LNCAP (cell line): ENCODE data around the gene CORO2B.

Experiments used
- TF ChIP-seq, protein P1 (sequence below): fragments of 450-650 bp; IDR thresholded peaks from 2 replicates; pipeline ENCODE4 v1.5.1; 2017; ENCODE audit warnings: mild to moderate bottlenecking

Gene CORO2B

GRCh38 chr15:68603951-68604350 lies 25.2 kb downstream of the CORO2B start:
- TF ChIP-seq, protein P1, sequence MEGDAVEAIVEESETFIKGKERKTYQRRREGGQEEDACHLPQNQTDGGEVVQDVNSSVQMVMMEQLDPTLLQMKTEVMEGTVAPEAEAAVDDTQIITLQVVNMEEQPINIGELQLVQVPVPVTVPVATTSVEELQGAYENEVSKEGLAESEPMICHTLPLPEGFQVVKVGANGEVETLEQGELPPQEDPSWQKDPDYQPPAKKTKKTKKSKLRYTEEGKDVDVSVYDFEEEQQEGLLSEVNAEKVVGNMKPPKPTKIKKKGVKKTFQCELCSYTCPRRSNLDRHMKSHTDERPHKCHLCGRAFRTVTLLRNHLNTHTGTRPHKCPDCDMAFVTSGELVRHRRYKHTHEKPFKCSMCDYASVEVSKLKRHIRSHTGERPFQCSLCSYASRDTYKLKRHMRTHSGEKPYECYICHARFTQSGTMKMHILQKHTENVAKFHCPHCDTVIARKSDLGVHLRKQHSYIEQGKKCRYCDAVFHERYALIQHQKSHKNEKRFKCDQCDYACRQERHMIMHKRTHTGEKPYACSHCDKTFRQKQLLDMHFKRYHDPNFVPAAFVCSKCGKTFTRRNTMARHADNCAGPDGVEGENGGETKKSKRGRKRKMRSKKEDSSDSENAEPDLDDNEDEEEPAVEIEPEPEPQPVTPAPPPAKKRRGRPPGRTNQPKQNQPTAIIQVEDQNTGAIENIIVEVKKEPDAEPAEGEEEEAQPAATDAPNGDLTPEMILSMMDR: no peak

GRCh38 chr15:68606375-68606774 lies 27.6 kb downstream of the CORO2B start:
- TF ChIP-seq, protein P1: no peak

GRCh38 chr15:68608206-68608843 lies 29.5 kb downstream of the CORO2B start:
- TF ChIP-seq, protein P1: no peak

- TF ChIP-seq, protein P1: no peak
Observed at GRCh38 chr15:68608844-68609232, 30.0 kb downstream of the CORO2B start.

- TF ChIP-seq, protein P1: no peak
Observed at GRCh38 chr15:68609629-68610028, 30.8 kb downstream of the CORO2B start.

DNA sequence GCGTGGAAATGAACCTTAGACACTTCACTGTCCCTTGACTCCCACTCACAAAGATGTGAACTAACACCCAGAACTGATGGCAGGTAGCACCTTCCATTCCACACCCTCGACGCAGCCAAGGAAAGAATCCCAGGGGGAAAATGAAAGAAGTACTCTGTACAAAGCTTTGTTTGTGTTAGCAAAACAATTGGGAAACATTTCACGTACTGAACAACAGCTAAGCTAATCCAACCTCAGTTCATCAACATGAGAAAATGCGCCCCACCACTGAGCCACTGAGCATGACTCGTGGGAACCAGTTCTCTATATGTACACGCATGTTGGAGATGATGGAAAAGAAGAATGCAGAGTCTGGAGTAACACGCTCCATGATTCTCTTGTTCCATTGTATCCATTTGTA lies 32.0 kb downstream of the CORO2B start:
- TF ChIP-seq, protein P1: no peak

- TF ChIP-seq, protein P1: no peak
Observed at GRCh38 chr15:68612503-68612902, 33.7 kb downstream of the CORO2B start.
